Posterior vena cava (tissue), 2 donors: ENCODE measurements around the gene NRXN3. TPM values are rescaled to one million over a fixed set of nuclear protein-coding genes. Genes with fewer than 3 reads are reported as not detected.

Experiments
- DNase-seq: peaks from one replicate; pipeline ENCODE4 v3.0.0-alpha.2; 2020; ENCODE audit warnings: low spot score
- intact Hi-C, 2 donors: fragments of 100-400 bp; cut with DNase I; formaldehyde crosslinking; loops; one replicate each; pipeline versions ENCODE4 v1.14.1 to v1.14.2; 2022 to 2023
- total RNA-seq, 2 donors: library from RNA; stranded (reverse); fragmentation: NEBNext Ultra II Directional; extraction: Animal tissue kit (Norgen Biotek cat#: 25700); gene quantifications; one replicate each; pipeline ENCODE4 v1.2.1, GENCODE V29; 2021
- donor health status: DM: yes; HTN: yes; CAD: no.
- donor health status: DM: yes; HTN: yes; CAD: no.

The NRXN3 gene
- total RNA-seq, 2 donors from 2014 or later = 11.8 to 14.3 TPM

DNA sequence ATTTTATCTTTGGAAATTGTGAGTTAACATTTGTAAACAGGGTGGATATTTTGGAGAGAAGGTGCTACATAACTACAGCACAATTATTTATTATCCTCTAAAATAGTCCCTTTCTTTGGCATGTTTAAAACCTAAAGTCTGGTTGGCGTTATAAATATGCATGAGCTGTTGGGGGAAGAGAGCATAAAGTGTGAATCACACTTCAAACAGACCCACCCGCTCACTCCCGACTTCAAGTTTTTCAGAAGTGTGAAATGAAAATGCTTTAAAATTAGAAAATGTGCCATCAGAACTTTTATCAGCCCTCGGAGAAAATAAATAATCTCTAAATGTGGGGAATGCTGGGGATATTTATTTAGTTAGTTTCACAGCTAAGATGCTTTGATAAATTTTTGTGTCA is 1006.9 kb downstream of the NRXN3 start:
- no peak for DNase-seq
- intact Hi-C loops = no loop called here

DNA sequence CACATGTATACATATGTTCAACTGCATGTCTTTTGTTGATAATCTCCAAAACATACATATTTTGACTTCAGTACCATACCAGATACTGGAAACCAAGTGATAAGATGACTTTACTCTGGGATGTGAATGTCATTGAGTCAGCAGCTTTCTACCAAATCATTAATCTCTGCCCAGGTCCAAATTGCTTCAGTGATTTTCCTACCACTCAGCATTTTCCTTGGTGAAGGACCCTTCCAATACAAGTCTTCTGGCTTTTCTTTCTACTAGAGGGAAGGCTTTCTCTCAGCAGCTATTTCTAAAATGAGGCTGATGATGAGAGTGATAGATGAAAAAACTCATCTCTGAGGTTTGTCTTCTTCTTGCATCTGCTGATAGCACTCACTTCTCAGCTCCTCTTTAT is 1008.5 kb downstream of the NRXN3 start:
- no peak for DNase-seq
- intact Hi-C loops = no loop called here

DNA sequence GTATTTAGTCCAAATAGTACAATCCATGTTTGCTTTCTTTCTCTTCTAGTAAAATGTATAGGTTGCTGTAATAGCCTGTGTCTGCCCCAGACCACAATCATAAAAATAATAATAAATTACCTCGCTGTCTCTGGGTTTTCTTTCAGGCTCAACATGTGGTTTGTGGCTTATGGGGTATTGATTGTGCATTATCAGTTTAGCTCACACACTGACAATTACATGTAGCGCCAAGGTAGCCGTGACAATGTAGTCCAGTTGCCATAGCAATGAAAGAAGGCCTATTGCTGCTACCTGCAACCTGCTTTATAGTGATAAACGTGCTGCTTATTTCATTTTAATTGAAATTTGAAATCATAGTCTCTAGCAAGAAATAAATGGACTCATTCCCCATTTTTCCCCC is 1009.8 kb downstream of the NRXN3 start:
- DNase-seq = no peak
- intact Hi-C loops = no loop called here

DNA sequence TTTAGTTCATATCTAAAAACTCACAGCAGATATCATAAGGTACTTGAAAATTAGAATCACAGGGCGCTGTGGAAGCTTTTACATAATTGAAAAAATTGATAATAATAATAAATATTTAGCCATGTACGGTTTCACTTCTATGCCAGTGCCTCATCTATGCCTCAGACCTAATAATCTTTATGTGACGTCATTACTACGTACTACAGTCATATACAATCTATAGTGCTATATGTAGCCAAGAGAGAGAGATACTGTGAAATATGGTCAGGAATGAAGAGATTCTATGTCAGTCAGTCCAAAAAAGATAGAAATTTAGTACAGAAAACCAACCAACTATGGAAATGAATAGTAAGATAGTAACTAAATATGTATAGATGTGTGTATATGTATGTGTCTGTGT is 1010.5 kb downstream of the NRXN3 start:
- intact Hi-C loops = no loop called here
- no peak for DNase-seq

DNA sequence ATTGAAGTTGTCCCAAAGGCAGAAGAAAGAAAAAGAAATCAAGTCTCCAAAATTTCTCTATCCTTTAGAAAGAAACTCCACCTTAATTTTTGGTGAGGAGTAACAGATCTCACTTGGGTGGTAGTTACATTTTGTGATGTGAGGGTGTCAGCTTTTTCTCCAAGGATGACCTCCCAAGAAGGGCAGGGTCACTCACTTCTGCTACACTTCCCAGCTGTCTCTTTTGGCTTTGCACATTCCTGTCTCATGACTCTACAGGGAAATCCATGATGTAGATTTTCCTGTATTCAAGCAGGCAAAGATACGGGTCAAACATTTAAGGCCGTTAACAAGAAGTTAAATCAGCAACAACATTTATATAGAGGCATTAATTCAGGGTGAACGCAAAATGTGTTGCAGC is 1016.4 kb downstream of the NRXN3 start:
- intact Hi-C loops = no loop called here
- no peak for DNase-seq

- intact Hi-C loops = no loop called here
- DNase-seq = no peak
Measured at GRCh38 chr14:79193689-79194477, 1023.7 kb downstream of the NRXN3 start.

GRCh38 chr14:79196216-79196615 is 1026.0 kb downstream of the NRXN3 start:
- DNase-seq = no peak
- intact Hi-C loops = no loop called here

- intact Hi-C loops = no loop called here
- no peak for DNase-seq
Measured at GRCh38 chr14:79197516-79197915, 1027.3 kb downstream of the NRXN3 start.

GRCh38 chr14:79199217-79199616 is 1029.0 kb downstream of the NRXN3 start:
- intact Hi-C loops = no loop called here
- no peak for DNase-seq

GRCh38 chr14:79201564-79202207 is 1031.5 kb downstream of the NRXN3 start:
- DNase-seq = no peak
- intact Hi-C loops = no loop called here

DNA sequence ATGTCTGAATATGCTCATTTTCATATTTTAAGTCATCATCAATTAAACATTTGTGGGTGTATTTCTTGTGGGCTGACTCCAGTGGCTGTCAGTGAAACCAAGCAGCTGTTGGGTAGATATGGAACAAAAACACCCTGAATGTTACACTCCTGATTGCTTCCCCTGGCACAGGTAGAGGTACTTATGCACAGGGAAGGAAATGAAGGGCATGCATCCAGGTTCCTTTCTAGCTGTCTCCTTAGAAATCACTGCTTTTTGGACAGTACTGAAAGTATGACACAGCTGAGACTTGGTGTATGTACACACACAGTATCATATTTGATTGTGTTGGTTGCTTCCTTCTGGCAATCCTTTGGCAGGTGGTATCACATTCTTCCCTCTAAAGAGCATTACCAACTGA is 1034.4 kb downstream of the NRXN3 start:
- no peak for DNase-seq

DNA sequence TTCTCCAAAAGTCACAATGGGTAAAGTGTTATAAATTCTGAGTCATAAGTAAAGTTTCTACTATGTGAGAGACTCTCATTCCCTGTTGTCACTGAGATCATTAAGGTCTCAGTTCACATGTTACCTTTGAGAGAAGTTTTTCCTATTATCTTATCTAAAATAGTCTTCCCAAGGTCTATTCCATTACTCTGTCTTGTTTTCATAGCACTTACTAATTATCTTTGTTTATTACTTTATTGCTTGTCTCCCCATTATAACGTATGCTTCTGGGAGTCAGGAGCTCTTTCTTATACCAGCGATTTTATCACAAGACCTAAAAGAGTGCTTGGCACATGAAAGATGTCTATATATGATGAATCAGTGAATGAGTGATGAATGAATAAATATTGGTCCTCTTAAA is 1039.2 kb downstream of the NRXN3 start:
- DNase-seq = no peak
- intact Hi-C loops = no loop called here

More for the DNA sequence above, 1034.4 kb downstream of the NRXN3 start:
- intact Hi-C loops = no loop called here

- DNase-seq = no peak
- intact Hi-C loops = no loop called here
Measured at GRCh38 chr14:79225815-79226214, 1055.6 kb downstream of the NRXN3 start.

GRCh38 chr14:79229383-79229909 is 1059.3 kb downstream of the NRXN3 start:
- DNase-seq = no peak
- intact Hi-C loops = no loop called here

DNA sequence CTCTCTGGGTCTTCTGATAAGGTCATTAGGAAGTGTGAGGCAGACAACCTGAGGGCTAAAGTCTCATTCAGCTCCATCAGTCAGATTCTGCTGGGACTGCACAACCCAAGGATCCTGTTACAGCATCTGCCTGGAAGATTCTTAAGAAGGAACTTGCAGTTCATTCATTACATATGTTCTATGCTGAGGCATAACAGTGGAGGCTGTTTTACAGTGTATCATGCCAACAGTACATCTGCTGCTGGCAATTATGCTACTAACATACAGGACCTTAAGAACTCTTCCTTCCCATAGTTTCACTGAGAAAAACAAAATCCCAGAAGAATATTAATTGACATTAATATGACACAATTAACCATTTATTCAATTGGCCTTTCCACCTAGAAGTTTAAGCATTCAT is 1072.5 kb downstream of the NRXN3 start:
- no peak for DNase-seq
- intact Hi-C loops = no loop called here

GRCh38 chr14:79246173-79246572 is 1076.0 kb downstream of the NRXN3 start:
- DNase-seq = no peak
- intact Hi-C loops = no loop called here

GRCh38 chr14:79248126-79248525 is 1078.0 kb downstream of the NRXN3 start:
- intact Hi-C loops = no loop called here
- no peak for DNase-seq

DNA sequence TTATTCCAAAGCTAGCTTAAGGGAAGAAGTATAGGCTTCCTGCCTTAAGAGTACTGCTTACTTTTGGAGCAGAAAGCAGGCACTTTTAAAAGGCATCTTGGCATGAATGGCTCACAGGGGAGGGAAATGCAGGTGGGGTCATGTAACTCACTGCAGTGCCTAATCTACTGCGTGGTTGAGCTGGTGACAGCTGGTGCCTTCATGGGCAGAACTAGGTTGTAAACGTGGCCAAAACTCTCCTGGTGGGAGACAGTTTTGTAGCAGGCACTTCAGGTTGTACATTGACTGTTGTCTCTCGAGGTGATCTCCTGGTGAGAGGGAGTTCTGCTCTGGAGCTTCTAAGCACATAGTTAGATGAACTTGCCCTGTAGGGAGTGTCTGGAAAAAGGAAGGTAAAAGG is 1078.6 kb downstream of the NRXN3 start:
- intact Hi-C loops = no loop called here
- no peak for DNase-seq

DNA sequence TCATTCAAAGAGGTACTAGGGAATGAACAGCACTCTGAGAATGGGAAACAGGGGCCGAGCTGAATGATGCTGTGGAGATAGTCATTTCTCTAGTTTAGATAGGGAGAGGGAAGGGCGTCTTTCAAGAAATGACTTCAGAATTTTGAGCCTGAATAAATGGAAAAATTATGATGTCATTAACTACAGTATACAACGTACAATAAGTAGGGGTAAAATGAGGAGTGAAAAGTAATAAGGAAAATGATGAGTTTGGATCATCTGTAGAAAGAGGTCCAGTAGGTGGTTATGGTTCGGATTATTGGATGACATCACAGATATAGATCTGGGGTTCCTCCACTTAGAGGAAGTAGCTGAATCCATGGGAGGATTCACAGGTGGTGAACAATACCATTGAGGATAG is 1081.1 kb downstream of the NRXN3 start:
- intact Hi-C loops = no loop called here
- DNase-seq = no peak

DNA sequence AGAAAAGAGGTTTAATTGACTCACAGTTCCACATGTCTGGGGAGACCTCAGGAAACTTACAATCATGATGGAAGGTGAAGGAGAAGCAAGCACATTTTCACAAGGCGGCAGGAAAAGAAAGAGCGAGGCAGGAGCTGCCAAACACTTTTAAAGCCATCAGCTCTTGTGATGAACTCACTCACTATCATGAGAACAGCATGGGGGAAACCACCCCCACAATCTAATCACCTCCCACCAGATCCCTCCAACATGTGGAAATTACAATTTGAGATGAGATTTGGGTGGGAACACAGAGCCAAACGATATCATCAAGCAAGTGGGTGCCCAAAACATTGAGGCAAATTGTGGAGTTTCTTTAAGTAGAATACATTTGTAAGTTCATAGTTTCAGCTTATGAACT is 1083.4 kb downstream of the NRXN3 start:
- DNase-seq = no peak
- intact Hi-C loops = no loop called here
